CD4-positive, alpha-beta T cell treated with Interleukin-12 subunit alpha and Interleukin-12 subunit beta, for 1 hour (primary cell): Measurements from ENCODE around the gene RNASEH1.

Source experiments
- DNase-seq: peaks from one replicate; pipeline ENCODE4 v3.0.0-alpha.2; 2020

The RNASEH1 gene

GRCh38 chr2:3547915-3548314, 10.2 kb downstream of the RNASEH1 start:
- no peak for DNase-seq

- DNase-seq, result no peak
These were observed 12.2 kb downstream of the RNASEH1 start for GRCh38 chr2:3545788-3546478.

- no peak for DNase-seq
These were observed 15.0 kb downstream of the RNASEH1 start for GRCh38 chr2:3543023-3543683.

- no peak for DNase-seq
These were observed 16.0 kb downstream of the RNASEH1 start for GRCh38 chr2:3542107-3542506.

GRCh38 chr2:3539836-3540235, 18.3 kb downstream of the RNASEH1 start:
- DNase-seq, result no peak

GRCh38 chr2:3536682-3537632, 21.2 kb downstream of the RNASEH1 start:
- DNase-seq, result no peak

- no peak for DNase-seq
These were observed 22.1 kb downstream of the RNASEH1 start for GRCh38 chr2:3535794-3536681.

GRCh38 chr2:3535467-3535793, 22.7 kb downstream of the RNASEH1 start:
- DNase-seq, result no peak

- no peak for DNase-seq
These were observed 23.8 kb downstream of the RNASEH1 start for GRCh38 chr2:3534251-3534814.

- DNase-seq, result no peak
These were observed 24.3 kb downstream of the RNASEH1 start for GRCh38 chr2:3533836-3534235.

GRCh38 chr2:3532941-3533340, 25.2 kb downstream of the RNASEH1 start:
- DNase-seq, result no peak

- no peak for DNase-seq
These were observed 28.7 kb downstream of the RNASEH1 start for GRCh38 chr2:3529316-3530025.

GRCh38 chr2:3527886-3528785, 30.0 kb downstream of the RNASEH1 start:
- no peak for DNase-seq

GRCh38 chr2:3526871-3527270, 31.3 kb downstream of the RNASEH1 start:
- DNase-seq, result no peak

- no peak for DNase-seq
These were observed 34.5 kb downstream of the RNASEH1 start for GRCh38 chr2:3523551-3524041.

GRCh38 chr2:3522961-3523421, 35.1 kb downstream of the RNASEH1 start:
- DNase-seq, result no peak

GRCh38 chr2:3520591-3520990, 37.5 kb downstream of the RNASEH1 start:
- DNase-seq, result no peak

- peak; percentile 80 for DNase-seq
These were observed 38.6 kb downstream of the RNASEH1 start, which contains the start of gene ADI1 for GRCh38 chr2:3519255-3520205. TSS of gene ADI1 (minus strand) at chr2:3519531. CDS start at chr2:3519487, 44 bp downstream.
